ENCODE measurements around the gene HORMAD1. TPM values are rescaled to one million over a fixed set of nuclear protein-coding genes. Genes with fewer than 3 reads are reported as not detected.
"Not testable (repeated sequence)": the region's sequence is repeated elsewhere in the genome, so short reads cannot be mapped to it uniquely, and the experiment has no call there.

HORMAD1 gene
- polyA plus RNA-seq, 3 donors from 2014 or later, result not detected

GRCh38 chr1:150695561-150695960 is 25.1 kb downstream of the HORMAD1 start:
- H3K27me3 Mint-ChIP-seq (ENCODE audit: low read depth in 3 of 3), result peaks cover 3 to 6% (median 4%) of the 10 kb centered on the region in 3 donors
- no peak for DNase-seq
- H3K27ac Mint-ChIP-seq, result peak overlapping the region in 3 of 6 donors; percentile 47 to 62 (median 51)
- peak overlapping the region in 4 of 5 donors; percentile 5 to 42 (median 20) for H3K4me3 Mint-ChIP-seq
- peaks cover 24 to 40% of the 10 kb centered on the region in 2 donors for H3K4me1 Mint-ChIP-seq
- H3K36me3 Mint-ChIP-seq, result peaks cover 5 to 18% (median 5%) of the 10 kb centered on the region in 3 donors
- H3K9me3 Mint-ChIP-seq, result no peaks in the 10 kb centered on the region

- peaks cover 5 to 30% (median 11%) of the 10 kb centered on the region in 3 donors for H3K36me3 Mint-ChIP-seq
- DNase-seq, result no peak
- H3K4me1 Mint-ChIP-seq, result peaks cover 21 to 40% of the 10 kb centered on the region in 2 donors
- no peak overlapping the region for H3K4me3 Mint-ChIP-seq
- peaks cover 3 to 4% (median 3%) of the 10 kb centered on the region in 3 donors for H3K27me3 Mint-ChIP-seq (ENCODE audit: low read depth in 3 of 3)
- H3K27ac Mint-ChIP-seq, result no peak overlapping the region
- H3K9me3 Mint-ChIP-seq, result no peaks in the 10 kb centered on the region
Observed at GRCh38 chr1:150692720-150693119, 28.0 kb downstream of the HORMAD1 start.

GRCh38 chr1:150688763-150689162 is 31.9 kb downstream of the HORMAD1 start:
- peaks cover 0 to 3% (median 0%) of the 10 kb centered on the region in 3 donors for H3K27me3 Mint-ChIP-seq (ENCODE audit: low read depth in 3 of 3)
- H3K27ac Mint-ChIP-seq, result peak overlapping the region in 2 of 6 donors; percentile 1 to 15
- H3K4me1 Mint-ChIP-seq, result peaks cover 13 to 30% of the 10 kb centered on the region in 2 donors
- no peaks in the 10 kb centered on the region for H3K9me3 Mint-ChIP-seq
- no peak for DNase-seq
- H3K36me3 Mint-ChIP-seq, result peaks cover 5 to 28% (median 11%) of the 10 kb centered on the region in 3 donors
- no peak overlapping the region for H3K4me3 Mint-ChIP-seq

- no peak for DNase-seq
- Mint-ChIP-seq H3K27ac (no peak overlapping the region), H3K4me1 (peaks cover 19 to 37% of the 10 kb centered on the region in 2 donors), H3K9me3 (no peaks in the 10 kb centered on the region), H3K36me3 (peaks cover under 1 to 19% (median 7%) of the 10 kb centered on the region in 3 donors), H3K4me3 (no peak overlapping the region), H3K27me3 (ENCODE audit: low read depth in 3 of 3) (peaks cover 0 to 4% (median 0%) of the 10 kb centered on the region in 3 donors)
Observed at GRCh38 chr1:150686275-150686674, 34.4 kb downstream of the HORMAD1 start.

- Mint-ChIP-seq H3K9me3 (no peaks in the 10 kb centered on the region), H3K36me3 (peaks cover 3 to 13% (median 6%) of the 10 kb centered on the region in 3 donors), H3K27ac (peak overlapping the region; percentile 73 to 89 (median 84)), H3K4me3 (peak overlapping the region; percentile 56 to 73 (median 62)), H3K4me1 (peaks cover 19 to 31% of the 10 kb centered on the region in 2 donors), H3K27me3 (ENCODE audit: low read depth in 3 of 3) (peaks cover 0 to 4% (median 0%) of the 10 kb centered on the region in 3 donors)
- DNase-seq, result peak; percentile 34 to 44 (median 39)
Observed at GRCh38 chr1:150683914-150684313, 36.8 kb downstream of the HORMAD1 start.

GRCh38 chr1:150678988-150679387 is 41.7 kb downstream of the HORMAD1 start:
- Mint-ChIP-seq H3K27ac (no peak overlapping the region), H3K9me3 (no peaks in the 10 kb centered on the region)

GRCh38 chr1:150674881-150675280 is 45.8 kb downstream of the HORMAD1 start:
- Mint-ChIP-seq H3K36me3 (peaks cover 0 to 4% (median 0%) of the 10 kb centered on the region in 3 donors), H3K4me1 (peaks cover 2 to 6% of the 10 kb centered on the region in 2 donors), H3K27me3 (ENCODE audit: low read depth in 3 of 3) (no peaks in the 10 kb centered on the region), H3K9me3 (no peaks in the 10 kb centered on the region), H3K4me3 (no peak overlapping the region), H3K27ac (no peak overlapping the region)
- no peak for DNase-seq

More at GRCh38 chr1:150678988-150679387, 41.7 kb downstream of the HORMAD1 start:
- H3K36me3 Mint-ChIP-seq, result peaks cover 0 to 7% (median 3%) of the 10 kb centered on the region in 3 donors
- H3K4me1 Mint-ChIP-seq, result peaks cover 10 to 23% of the 10 kb centered on the region in 2 donors
- DNase-seq, result no peak
- H3K4me3 Mint-ChIP-seq, result no peak overlapping the region
- peaks cover 0 to 3% (median 0%) of the 10 kb centered on the region in 3 donors for H3K27me3 Mint-ChIP-seq (ENCODE audit: low read depth in 3 of 3)

GRCh38 chr1:150663321-150663720 is 57.4 kb downstream of the HORMAD1 start:
- H3K27me3 Mint-ChIP-seq (ENCODE audit: low read depth in 3 of 3), result no peaks in the 10 kb centered on the region

GRCh38 chr1:150662811-150663210 is 57.9 kb downstream of the HORMAD1 start:
- Mint-ChIP-seq H3K4me3 (no peak overlapping the region), H3K36me3 (peaks cover 17 to 35% (median 24%) of the 10 kb centered on the region in 3 donors), H3K4me1 (peaks cover 6 to 8% of the 10 kb centered on the region in 2 donors), H3K27ac (peak overlapping the region in 1 of 6 donors; percentile 14), H3K9me3 (no peaks in the 10 kb centered on the region), H3K27me3 (ENCODE audit: low read depth in 3 of 3) (no peaks in the 10 kb centered on the region)
- DNase-seq, result no peak

More at GRCh38 chr1:150663321-150663720, 57.4 kb downstream of the HORMAD1 start:
- no peak for DNase-seq
- Mint-ChIP-seq H3K9me3 (no peaks in the 10 kb centered on the region), H3K4me3 (no peak overlapping the region), H3K36me3 (peaks cover 19 to 31% (median 22%) of the 10 kb centered on the region in 3 donors), H3K27ac (no peak overlapping the region), H3K4me1 (peaks cover 6 to 8% of the 10 kb centered on the region in 2 donors)

GRCh38 chr1:150661156-150661555 is 59.5 kb downstream of the HORMAD1 start:
- H3K36me3 Mint-ChIP-seq, result peaks cover 20 to 40% (median 20%) of the 10 kb centered on the region in 3 donors
- peaks cover 5 to 6% of the 10 kb centered on the region in 2 donors for H3K4me1 Mint-ChIP-seq
- H3K4me3 Mint-ChIP-seq, result no peak overlapping the region
- no peaks in the 10 kb centered on the region for H3K9me3 Mint-ChIP-seq
- H3K27ac Mint-ChIP-seq, result no peak overlapping the region
- no peak for DNase-seq
- no peaks in the 10 kb centered on the region for H3K27me3 Mint-ChIP-seq (ENCODE audit: low read depth in 3 of 3)

GRCh38 chr1:150660584-150660983 is 60.1 kb downstream of the HORMAD1 start:
- Mint-ChIP-seq H3K4me1 (peaks cover 4 to 6% of the 10 kb centered on the region in 2 donors), H3K36me3 (peaks cover 20 to 43% (median 20%) of the 10 kb centered on the region in 3 donors), H3K27ac (no peak overlapping the region), H3K27me3 (ENCODE audit: low read depth in 3 of 3) (no peaks in the 10 kb centered on the region), H3K4me3 (no peak overlapping the region), H3K9me3 (no peaks in the 10 kb centered on the region)
- DNase-seq, result no peak

GRCh38 chr1:150657064-150657463 is 63.6 kb downstream of the HORMAD1 start:
- H3K27ac Mint-ChIP-seq; DNase-seq; H3K9me3 Mint-ChIP-seq; H3K4me1 Mint-ChIP-seq; H3K27me3 Mint-ChIP-seq (ENCODE audit: low read depth in 3 of 3); H3K4me3 Mint-ChIP-seq: not testable (repeated sequence)
- H3K36me3 Mint-ChIP-seq, result peaks cover 15 to 43% (median 20%) of the 10 kb centered on the region in 3 donors

- peak overlapping the region in 1 of 6 donors; percentile 6 for H3K27ac Mint-ChIP-seq
- not testable (repeated sequence) for H3K27me3 Mint-ChIP-seq (ENCODE audit: low read depth in 3 of 3); H3K9me3 Mint-ChIP-seq; H3K4me1 Mint-ChIP-seq; DNase-seq; H3K4me3 Mint-ChIP-seq
- H3K36me3 Mint-ChIP-seq, result peaks cover 5 to 25% (median 9%) of the 10 kb centered on the region in 3 donors
Observed at GRCh38 chr1:150654635-150655034, 66.1 kb downstream of the HORMAD1 start.

GRCh38 chr1:150650193-150650592 is 70.5 kb downstream of the HORMAD1 start:
- H3K27ac Mint-ChIP-seq, result no peak overlapping the region
- no peaks in the 10 kb centered on the region for H3K27me3 Mint-ChIP-seq (ENCODE audit: low read depth in 3 of 3)
- peaks cover 4 to 6% of the 10 kb centered on the region in 2 donors for H3K4me1 Mint-ChIP-seq
- H3K9me3 Mint-ChIP-seq, result no peaks in the 10 kb centered on the region
- DNase-seq, result no peak
- no peak overlapping the region for H3K4me3 Mint-ChIP-seq
- peaks cover 13 to 25% (median 24%) of the 10 kb centered on the region in 3 donors for H3K36me3 Mint-ChIP-seq

All from immature natural killer cell (primary cell).